Measurements from ENCODE around the gene LYVE1.

Gene LYVE1

DNA sequence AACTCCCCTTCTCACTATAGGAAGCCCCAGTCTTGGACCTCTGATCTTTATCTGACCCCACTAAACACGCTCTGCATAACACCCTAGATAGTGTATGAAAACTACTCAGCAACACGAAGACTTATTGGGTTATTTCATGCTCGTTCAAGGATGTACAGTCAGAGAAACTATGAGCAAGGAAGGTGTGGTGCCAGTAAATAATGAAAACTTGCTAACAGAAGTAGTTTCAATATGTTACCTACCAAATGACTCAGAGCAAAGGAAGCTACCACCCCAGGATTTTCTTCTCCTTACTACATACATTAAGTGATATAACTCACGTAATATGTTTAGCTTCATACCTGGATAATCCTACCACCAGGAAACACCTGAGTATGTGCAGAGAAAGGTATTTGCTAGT lies 25.9 kb upstream of the LYVE1 start:
- no peak for DNase-seq (ENCODE audit: low read depth in 1 of 2, low spot score in 1 of 2)

- DNase-seq (ENCODE audit: low read depth in 1 of 2, low spot score in 1 of 2), result no peak
Observed at GRCh38 chr11:10592331-10592730, 23.9 kb upstream of the LYVE1 start.

DNA sequence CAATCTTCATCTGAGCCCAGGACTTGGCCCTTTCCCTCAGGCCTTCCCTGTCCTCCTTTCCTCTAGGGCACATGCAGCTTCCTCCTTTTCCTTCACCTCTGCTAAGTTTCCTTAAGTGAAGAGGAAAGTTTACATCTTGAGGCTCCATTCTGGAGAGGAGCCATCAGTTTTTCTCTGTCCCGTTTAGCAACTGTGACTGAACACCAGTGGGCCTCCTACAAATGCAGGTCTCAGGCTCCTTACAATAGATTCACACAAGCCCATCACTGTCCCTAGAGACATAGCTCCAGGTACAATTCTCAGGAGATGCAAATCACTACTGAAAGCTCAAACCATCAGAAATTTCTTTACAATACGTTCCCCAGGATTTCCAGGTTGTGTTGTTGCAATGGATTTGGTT lies 23.3 kb upstream of the LYVE1 start:
- no peak for DNase-seq (ENCODE audit: low read depth in 1 of 2, low spot score in 1 of 2)

DNA sequence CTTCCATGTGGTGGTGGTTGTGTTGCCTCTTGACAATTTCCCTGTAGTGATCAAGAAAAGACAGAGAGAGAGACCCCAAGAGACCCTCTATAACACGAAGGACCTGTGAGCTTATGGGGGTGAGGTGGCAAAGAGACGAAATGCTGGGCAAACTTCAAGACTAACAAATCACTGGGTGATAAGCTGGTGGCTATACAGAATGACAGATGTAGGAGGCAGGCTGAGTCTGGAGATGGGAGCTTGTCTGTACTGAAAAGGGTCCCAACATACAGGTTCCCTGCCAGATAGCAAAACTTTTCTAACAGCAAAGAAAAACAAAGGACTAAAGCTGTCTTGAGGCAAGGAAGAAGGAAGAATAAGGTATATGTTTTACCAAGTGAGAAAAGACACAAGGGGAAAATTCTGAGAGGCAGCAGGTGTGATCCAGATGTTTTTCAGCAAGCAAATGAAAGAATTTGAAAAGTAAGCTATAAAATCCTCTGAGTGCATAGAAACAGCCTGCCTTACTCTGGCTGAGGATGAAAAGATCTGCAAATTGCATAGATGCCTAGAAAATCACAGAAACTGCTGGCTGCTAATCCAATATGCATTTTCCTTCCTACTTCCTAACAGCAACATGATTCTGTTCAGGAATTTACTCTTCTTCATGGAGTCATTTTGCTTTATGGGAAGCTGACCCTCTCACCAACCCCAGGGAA lies 21.9 kb upstream of the LYVE1 start:
- no peak for DNase-seq (ENCODE audit: low read depth in 1 of 2, low spot score in 1 of 2)

DNA sequence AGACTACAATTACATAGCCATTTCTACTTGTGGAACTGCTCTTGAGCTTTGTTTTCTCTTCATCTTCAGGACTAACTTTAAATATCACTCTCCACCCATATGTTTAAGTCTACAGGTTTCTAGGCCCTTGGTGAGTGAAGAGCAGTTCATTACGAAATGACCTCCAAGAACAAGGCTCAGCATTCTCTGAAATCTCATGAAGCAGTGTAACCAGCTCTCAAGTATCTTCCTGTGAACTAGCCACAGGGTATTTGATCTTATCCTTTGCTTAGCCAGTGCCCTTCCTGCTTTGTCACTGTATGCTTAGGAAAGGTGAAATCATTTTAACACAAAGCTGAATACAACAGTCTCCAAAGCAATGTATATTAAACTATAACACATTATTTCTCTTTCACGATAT lies 20.4 kb upstream of the LYVE1 start:
- no peak for DNase-seq (ENCODE audit: low read depth in 1 of 2, low spot score in 1 of 2)

- no peak for DNase-seq (ENCODE audit: low read depth in 1 of 2, low spot score in 1 of 2)
Observed at GRCh38 chr11:10587995-10588394, 19.5 kb upstream of the LYVE1 start.

GRCh38 chr11:10587388-10587787 lies 18.9 kb upstream of the LYVE1 start:
- DNase-seq (ENCODE audit: low read depth in 1 of 2, low spot score in 1 of 2), result no peak

- DNase-seq (ENCODE audit: low read depth in 1 of 2, low spot score in 1 of 2), result no peak
Observed at GRCh38 chr11:10584071-10584501, 15.6 kb upstream of the LYVE1 start.

- no peak for DNase-seq (ENCODE audit: low read depth in 1 of 2, low spot score in 1 of 2)
Observed at GRCh38 chr11:10581481-10582019, 13.1 kb upstream of the LYVE1 start.

- no peak for DNase-seq (ENCODE audit: low read depth in 1 of 2, low spot score in 1 of 2)
Observed at GRCh38 chr11:10580623-10581022, 12.2 kb upstream of the LYVE1 start.

- DNase-seq (ENCODE audit: low read depth in 1 of 2, low spot score in 1 of 2), result no peak
Observed at GRCh38 chr11:10579700-10580099, 11.2 kb upstream of the LYVE1 start.

DNA sequence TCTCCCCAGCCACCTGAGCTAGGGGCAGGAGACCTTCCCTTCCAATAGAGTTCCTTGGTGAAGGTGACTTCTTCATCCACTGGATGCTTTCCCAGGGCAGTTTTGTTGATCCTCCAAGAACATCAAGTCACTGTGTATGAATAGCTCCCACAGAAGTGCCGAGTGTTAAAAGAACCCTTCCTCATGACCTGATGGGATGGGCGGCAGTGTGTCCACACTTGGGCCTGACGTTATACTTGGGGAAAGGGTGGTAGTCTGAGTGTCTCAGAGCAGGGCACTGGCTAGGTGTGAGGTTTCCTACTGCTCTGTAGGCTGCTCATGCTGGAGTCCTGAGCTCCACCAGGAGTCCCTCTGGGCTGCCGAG lies 7.6 kb upstream of the LYVE1 start:
- no peak for DNase-seq (ENCODE audit: low read depth in 1 of 2, low spot score in 1 of 2)

DNA sequence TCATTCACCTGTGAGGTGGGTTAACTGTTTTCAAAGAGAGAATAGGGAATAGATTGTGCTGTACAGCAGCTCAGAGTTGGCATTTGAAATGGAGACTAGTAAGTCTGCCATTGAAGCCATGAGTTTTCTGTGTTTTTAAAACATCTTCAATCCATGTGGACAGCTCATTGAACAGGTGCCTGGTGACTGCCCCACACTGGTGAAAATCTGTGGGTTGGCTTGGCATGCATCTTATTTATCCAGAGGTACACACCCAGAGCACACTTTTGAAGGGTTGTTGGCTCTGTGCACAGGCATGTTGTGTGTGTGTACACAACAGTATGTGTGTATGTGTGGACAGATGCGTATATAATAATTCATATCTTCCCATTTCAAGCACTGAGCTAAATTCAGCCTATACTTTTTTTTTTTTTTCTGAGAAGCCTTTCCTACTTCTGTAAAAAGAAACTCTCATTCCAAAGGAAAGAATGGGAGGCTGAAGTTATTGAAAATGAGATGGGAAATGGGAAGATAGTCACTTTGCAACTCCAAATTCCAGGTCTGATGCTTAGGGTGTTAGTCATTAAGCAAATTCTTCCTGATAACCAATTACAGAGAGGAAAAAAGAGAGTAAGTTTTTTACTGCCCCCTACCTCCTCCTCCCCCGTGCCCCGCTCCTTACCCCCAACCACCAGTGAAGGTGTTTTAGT lies 7.0 kb upstream of the LYVE1 start:
- DNase-seq (ENCODE audit: low read depth in 1 of 2, low spot score in 1 of 2), result no peak

DNA sequence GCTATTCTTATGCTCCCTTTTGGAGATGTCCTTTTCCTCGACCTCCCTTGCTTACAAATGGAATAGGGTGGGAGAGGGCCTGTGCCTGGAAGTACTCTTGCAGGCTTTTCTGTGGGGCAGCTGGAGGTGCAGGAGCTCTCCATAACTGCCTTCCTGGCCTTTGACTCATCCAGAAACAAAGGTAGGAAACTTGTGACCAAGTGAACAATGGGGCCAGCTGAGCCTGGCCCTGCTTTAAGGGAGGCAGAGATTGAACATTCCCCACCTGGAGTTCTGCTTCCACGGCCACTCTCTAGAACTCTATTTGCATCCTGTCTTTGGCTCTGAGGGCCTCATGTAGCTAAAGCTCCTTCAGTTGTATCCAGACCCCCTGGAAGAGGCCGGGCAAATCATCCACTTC lies 5.1 kb upstream of the LYVE1 start:
- DNase-seq (ENCODE audit: low read depth in 1 of 2, low spot score in 1 of 2), result no peak

- DNase-seq (ENCODE audit: low read depth in 1 of 2, low spot score in 1 of 2), result no peak
Observed at GRCh38 chr11:10573028-10573427, 4.6 kb upstream of the LYVE1 start.

- no peak for DNase-seq (ENCODE audit: low read depth in 1 of 2, low spot score in 1 of 2)
Observed at GRCh38 chr11:10572533-10572932, 4.1 kb upstream of the LYVE1 start.

DNA sequence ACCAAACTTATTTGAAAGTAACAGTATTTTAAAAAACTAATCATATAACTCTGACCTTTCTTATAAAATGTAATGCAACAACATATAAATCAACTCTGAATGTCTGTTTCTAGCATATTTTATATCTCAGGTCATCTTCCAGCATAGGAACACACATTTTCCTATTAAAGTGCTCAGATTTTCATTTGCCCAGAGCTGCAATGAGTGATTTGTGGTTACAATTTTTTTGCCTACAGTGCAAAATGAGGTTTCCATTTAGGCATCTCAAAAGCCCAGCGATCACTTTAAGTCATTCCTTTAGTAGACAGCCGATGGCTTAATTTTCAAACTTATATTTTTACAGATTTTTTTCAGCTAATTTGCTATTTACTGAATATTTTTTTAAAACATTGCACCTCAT lies 1.0 kb downstream of the LYVE1 start:
- no peak for DNase-seq (ENCODE audit: low read depth in 1 of 2, low spot score in 1 of 2)

DNA sequence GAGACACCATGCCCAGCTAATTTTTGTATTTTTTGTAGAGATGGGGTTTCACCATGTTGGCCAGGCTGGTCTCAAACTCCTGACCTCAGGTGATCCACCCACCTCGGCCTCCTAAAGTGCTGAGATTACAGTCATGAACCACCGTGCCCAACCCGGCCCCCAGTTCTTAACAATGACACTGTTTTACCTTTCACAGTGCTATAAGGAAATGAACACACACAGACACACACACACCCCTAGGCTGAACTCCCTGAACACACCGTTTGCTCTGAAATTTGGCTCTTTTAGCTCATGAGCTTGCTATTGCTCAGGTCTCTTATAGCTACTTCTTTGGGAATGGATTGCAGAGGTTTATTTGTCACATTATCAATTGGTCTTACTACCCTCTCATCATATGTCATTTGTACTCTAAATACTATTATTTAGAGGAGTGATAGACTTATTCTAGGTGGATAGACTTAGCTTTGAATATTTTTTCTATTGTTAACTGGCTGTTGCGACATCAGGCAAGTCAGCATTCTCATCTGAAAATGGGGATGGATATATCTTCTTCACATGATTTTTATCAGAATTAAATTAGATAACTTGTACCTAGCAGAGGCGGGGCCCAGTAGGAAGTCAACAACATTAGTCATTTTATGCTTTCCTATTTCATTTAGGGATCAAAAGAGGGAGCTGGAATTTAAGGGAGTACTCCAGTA lies 2.1 kb downstream of the LYVE1 start:
- no peak for DNase-seq (ENCODE audit: low read depth in 1 of 2, low spot score in 1 of 2)

- no peak for DNase-seq (ENCODE audit: low read depth in 1 of 2, low spot score in 1 of 2)
Observed at GRCh38 chr11:10565493-10565892, 3.0 kb downstream of the LYVE1 start.

DNA sequence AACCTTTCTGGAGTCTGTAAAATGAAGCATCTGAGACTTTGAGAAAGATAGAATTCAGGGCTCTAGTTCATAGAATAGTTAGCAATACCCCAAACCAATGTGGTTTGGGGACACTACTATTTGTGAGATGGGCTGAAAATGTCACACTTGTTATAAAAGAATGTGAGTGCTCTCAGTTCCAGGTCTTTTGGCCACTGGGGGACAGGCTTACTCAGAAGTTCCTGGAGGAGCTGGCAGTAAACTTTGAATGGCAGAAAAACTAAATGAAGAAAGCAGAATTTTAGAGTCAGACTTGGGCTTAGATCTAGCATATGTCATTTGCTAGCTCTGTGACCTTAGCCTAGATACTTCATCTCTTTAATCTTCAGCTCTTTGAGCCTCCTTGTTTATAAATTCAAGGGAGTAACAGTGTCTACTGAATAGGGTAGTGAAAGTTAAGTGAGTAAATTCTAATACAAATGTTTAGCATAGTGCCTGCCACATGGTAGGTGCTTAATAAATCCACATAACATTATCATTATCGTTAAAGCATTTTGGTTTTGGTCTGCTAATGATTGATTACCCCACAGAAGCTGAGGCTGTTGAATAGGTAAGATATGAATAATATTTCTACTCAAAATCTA lies 3.7 kb downstream of the LYVE1 start:
- DNase-seq (ENCODE audit: low read depth in 1 of 2, low spot score in 1 of 2), result no peak

DNA sequence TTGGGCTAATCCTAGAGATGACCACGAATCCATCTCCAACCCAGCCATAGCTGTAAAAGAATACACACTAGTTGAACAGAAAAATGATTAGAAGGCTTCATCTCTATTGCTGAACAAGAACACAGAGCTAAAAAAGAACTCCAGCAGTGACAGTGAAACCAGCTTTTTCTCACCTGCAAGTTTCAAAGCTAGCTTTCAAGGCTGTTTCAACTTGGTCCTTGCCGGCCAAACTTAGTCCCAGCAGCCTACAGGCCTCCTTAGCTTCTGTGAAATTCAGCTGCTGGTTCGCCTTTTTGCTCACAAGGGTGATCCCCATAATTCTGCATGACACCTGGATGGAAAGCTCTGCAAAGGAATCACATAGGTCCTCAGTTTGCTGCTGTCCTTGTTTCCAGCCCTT lies 4.4 kb downstream of the LYVE1 start:
- no peak for DNase-seq (ENCODE audit: low read depth in 1 of 2, low spot score in 1 of 2)

- DNase-seq (ENCODE audit: low read depth in 1 of 2, low spot score in 1 of 2), result no peak
Observed at GRCh38 chr11:10561947-10562346, 6.5 kb downstream of the LYVE1 start.
